Parathyroid adenoma (tissue), 2 donors: ENCODE results near the gene SCFD2.

Source experiments
- H2AFZ ChIP-seq: fragments of 300-600 bp; sonication (generic); one replicate; pipeline ENCODE4 v1.7.0; 2017; ENCODE audit warnings: antibody characterized with exemption, mild to moderate bottlenecking
- H3K27ac ChIP-seq: fragments of 300-600 bp; sonication (generic); one replicate; pipeline ENCODE4 v1.7.0; 2017
- H3K27me3 ChIP-seq: fragments of 300-600 bp; sonication (generic); one replicate; pipeline ENCODE4 v1.7.0; 2017; ENCODE audit warnings: low read length; ENCODE audit not compliant: control insufficient read depth, insufficient read depth
- H3K36me3 ChIP-seq: fragments of 300-600 bp; sonication (generic); one replicate; pipeline ENCODE4 v1.7.0; 2017; ENCODE audit warnings: low read length; ENCODE audit not compliant: control insufficient read depth, insufficient read depth
- H3K4me1 ChIP-seq: fragments of 300-600 bp; sonication (generic); one replicate; pipeline ENCODE4 v1.7.0; 2017; ENCODE audit warnings: control low read depth
- H3K4me2 ChIP-seq: fragments of 300-600 bp; sonication (generic); one replicate; pipeline ENCODE4 v1.7.0; 2017; ENCODE audit warnings: low read length
- H3K4me3 ChIP-seq: fragments of 300-600 bp; sonication (generic); one replicate; pipeline ENCODE4 v1.7.0; 2017; ENCODE audit warnings: low read depth, low read length
- H3K79me2 ChIP-seq: fragments of 300-600 bp; sonication (generic); one replicate; pipeline ENCODE4 v1.7.0; 2017; ENCODE audit warnings: control low read depth
- H3K9ac ChIP-seq: fragments of 300-600 bp; sonication (generic); one replicate; pipeline ENCODE4 v1.7.0; 2017; ENCODE audit warnings: mild to moderate bottlenecking
- H3K9me3 ChIP-seq: fragments of 300-600 bp; sonication (generic); one replicate; pipeline ENCODE4 v1.7.0; 2017; ENCODE audit warnings: low read length; ENCODE audit not compliant: control insufficient read depth
- CTCF ChIP-seq: fragments of 300-600 bp; sonication (generic); IDR thresholded peaks from one replicate; pipeline ENCODE4 v1.7.0; 2017; ENCODE audit warnings: antibody characterized with exemption, mild to moderate bottlenecking
- donor health status: primary hyperparathyroidism.

The SCFD2 gene

GRCh38 chr4:52943677-52944076 lies 422.2 kb downstream of the SCFD2 start:
- Histone ChIP-seq H3K4me3 (no peak overlapping the region), H3K27ac (no peak overlapping the region), H3K4me1 (no peaks in the 10 kb centered on the region), H3K79me2 (no peaks in the 10 kb centered on the region), H3K4me2 (no peak overlapping the region), H3K27me3 (no peaks in the 10 kb centered on the region), H2AFZ (no peak overlapping the region), H3K9ac (no peak overlapping the region), H3K36me3 (no peaks in the 10 kb centered on the region), H3K9me3 (no peaks in the 10 kb centered on the region)
- no peak for TF ChIP-seq CTCF

DNA sequence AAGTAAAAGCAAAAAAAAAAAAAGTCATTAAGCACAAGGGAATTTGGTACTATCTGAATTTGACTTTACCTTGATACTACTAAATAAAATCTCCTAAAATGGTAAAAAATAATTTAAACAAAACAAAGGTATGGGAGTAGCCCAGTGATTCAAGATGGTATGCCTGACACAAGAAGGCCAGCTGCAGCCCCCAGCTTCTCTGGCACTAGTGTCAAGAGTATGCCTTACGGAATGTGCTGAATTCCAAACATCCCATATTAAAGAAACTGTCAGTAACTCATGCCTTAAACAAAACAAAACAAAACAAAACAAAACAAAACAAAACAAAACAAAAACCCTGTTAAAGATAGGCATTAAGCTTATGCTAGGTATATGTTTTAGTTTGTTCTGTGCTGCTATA lies 422.9 kb downstream of the SCFD2 start:
- Histone ChIP-seq H3K9me3 (no peaks in the 10 kb centered on the region), H3K79me2 (no peaks in the 10 kb centered on the region), H3K27ac (no peak overlapping the region), H2AFZ (no peak overlapping the region), H3K9ac (no peak overlapping the region), H3K4me1 (no peaks in the 10 kb centered on the region), H3K4me2 (no peak overlapping the region), H3K27me3 (no peaks in the 10 kb centered on the region), H3K36me3 (no peaks in the 10 kb centered on the region), H3K4me3 (no peak overlapping the region)
- TF ChIP-seq CTCF: no peak

GRCh38 chr4:52941450-52941849 lies 424.4 kb downstream of the SCFD2 start:
- Histone ChIP-seq H3K9ac (no peak overlapping the region), H3K4me1 (no peaks in the 10 kb centered on the region), H2AFZ (no peak overlapping the region), H3K27me3 (no peaks in the 10 kb centered on the region), H3K4me2 (no peak overlapping the region), H3K36me3 (no peaks in the 10 kb centered on the region), H3K4me3 (no peak overlapping the region), H3K79me2 (no peaks in the 10 kb centered on the region), H3K27ac (no peak overlapping the region), H3K9me3 (no peaks in the 10 kb centered on the region)
- TF ChIP-seq CTCF: no peak

DNA sequence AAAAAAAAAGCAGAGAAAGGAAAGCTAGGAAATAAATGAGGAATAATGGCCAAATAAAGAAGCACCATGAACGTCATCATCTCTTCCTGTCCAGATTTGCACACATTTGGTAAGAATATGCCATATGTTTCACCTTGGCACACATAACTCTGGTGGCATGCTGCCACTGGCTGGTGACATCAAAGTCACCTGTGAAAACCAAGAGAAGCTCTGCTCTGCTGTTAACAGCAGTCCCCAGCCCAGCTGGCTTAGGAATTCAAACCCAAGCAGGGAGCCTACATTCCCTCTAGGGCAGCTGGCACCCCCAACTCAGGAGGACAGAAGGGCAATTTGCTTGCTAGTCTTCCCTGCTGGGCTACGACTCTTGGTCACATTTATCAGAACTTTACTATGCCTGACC lies 426.1 kb downstream of the SCFD2 start:
- TF ChIP-seq CTCF: no peak
- Histone ChIP-seq H3K4me3 (no peak overlapping the region), H3K27me3 (no peaks in the 10 kb centered on the region), H3K4me1 (no peaks in the 10 kb centered on the region), H2AFZ (no peak overlapping the region), H3K36me3 (no peaks in the 10 kb centered on the region), H3K4me2 (no peak overlapping the region), H3K9me3 (no peaks in the 10 kb centered on the region), H3K79me2 (no peaks in the 10 kb centered on the region), H3K9ac (no peak overlapping the region), H3K27ac (no peak overlapping the region)

GRCh38 chr4:52939325-52939724 lies 426.5 kb downstream of the SCFD2 start:
- no peaks in the 10 kb centered on the region for H3K4me1 ChIP-seq
- H3K79me2 ChIP-seq: no peaks in the 10 kb centered on the region
- H3K36me3 ChIP-seq: no peaks in the 10 kb centered on the region
- no peak for TF ChIP-seq CTCF
- H3K9me3 ChIP-seq: no peaks in the 10 kb centered on the region
- no peak overlapping the region for H3K27ac ChIP-seq
- H3K4me2 ChIP-seq: no peak overlapping the region
- H2AFZ ChIP-seq: no peak overlapping the region
- no peak overlapping the region for H3K4me3 ChIP-seq
- H3K27me3 ChIP-seq: no peaks in the 10 kb centered on the region
- H3K9ac ChIP-seq: no peak overlapping the region
